ENCODE measurements around the gene PIEZO2. TPM values are rescaled to one million over a fixed set of nuclear protein-coding genes. Genes with fewer than 3 reads are reported as not detected.

The PIEZO2 gene
- total RNA-seq, 2 donors from 2014 or later: 0.63 to 3.0 TPM

GRCh38 chr18:10977042-10977441, 172.3 kb downstream of the PIEZO2 start:
- TF ChIP-seq, protein P1, sequence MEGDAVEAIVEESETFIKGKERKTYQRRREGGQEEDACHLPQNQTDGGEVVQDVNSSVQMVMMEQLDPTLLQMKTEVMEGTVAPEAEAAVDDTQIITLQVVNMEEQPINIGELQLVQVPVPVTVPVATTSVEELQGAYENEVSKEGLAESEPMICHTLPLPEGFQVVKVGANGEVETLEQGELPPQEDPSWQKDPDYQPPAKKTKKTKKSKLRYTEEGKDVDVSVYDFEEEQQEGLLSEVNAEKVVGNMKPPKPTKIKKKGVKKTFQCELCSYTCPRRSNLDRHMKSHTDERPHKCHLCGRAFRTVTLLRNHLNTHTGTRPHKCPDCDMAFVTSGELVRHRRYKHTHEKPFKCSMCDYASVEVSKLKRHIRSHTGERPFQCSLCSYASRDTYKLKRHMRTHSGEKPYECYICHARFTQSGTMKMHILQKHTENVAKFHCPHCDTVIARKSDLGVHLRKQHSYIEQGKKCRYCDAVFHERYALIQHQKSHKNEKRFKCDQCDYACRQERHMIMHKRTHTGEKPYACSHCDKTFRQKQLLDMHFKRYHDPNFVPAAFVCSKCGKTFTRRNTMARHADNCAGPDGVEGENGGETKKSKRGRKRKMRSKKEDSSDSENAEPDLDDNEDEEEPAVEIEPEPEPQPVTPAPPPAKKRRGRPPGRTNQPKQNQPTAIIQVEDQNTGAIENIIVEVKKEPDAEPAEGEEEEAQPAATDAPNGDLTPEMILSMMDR (IDR thresholded peaks at IDR 0.05): no peak
- Histone ChIP-seq H3K4me3 (no peak overlapping the region), H3K27me3 (no peaks in the 10 kb centered on the region), H3K9me3 (peaks cover 0 to 10% of the 10 kb centered on the region in 2 donors), H3K4me1 (no peaks in the 10 kb centered on the region), H3K27ac (no peak overlapping the region), H3K36me3 (no peaks in the 10 kb centered on the region)
- DNase-seq (ENCODE audit: low spot score): no peak

- H3K9me3 ChIP-seq: no peaks in the 10 kb centered on the region
- no peak overlapping the region for H3K4me3 ChIP-seq
- TF ChIP-seq, protein P1 (IDR thresholded peaks at IDR 0.05): no peak
- DNase-seq (ENCODE audit: low spot score): no peak
- no peaks in the 10 kb centered on the region for H3K36me3 ChIP-seq
- no peaks in the 10 kb centered on the region for H3K4me1 ChIP-seq
- H3K27ac ChIP-seq: no peak overlapping the region
- no peaks in the 10 kb centered on the region for H3K27me3 ChIP-seq
Measured at GRCh38 chr18:10973567-10974203, 175.7 kb downstream of the PIEZO2 start.

GRCh38 chr18:10971717-10972116, 177.7 kb downstream of the PIEZO2 start:
- Histone ChIP-seq H3K36me3 (no peaks in the 10 kb centered on the region), H3K27me3 (no peaks in the 10 kb centered on the region), H3K27ac (no peak overlapping the region), H3K4me1 (no peaks in the 10 kb centered on the region), H3K9me3 (no peaks in the 10 kb centered on the region), H3K4me3 (no peak overlapping the region)
- no peak for DNase-seq (ENCODE audit: low spot score)
- TF ChIP-seq, protein P1 (IDR thresholded peaks at IDR 0.05): no peak

- H3K4me3 ChIP-seq: no peak overlapping the region
- H3K36me3 ChIP-seq: no peaks in the 10 kb centered on the region
- H3K27me3 ChIP-seq: no peaks in the 10 kb centered on the region
- TF ChIP-seq, protein P1 (IDR thresholded peaks at IDR 0.05): no peak
- H3K9me3 ChIP-seq: no peaks in the 10 kb centered on the region
- H3K4me1 ChIP-seq: no peaks in the 10 kb centered on the region
- no peak overlapping the region for H3K27ac ChIP-seq
- DNase-seq (ENCODE audit: low spot score): no peak
Measured at GRCh38 chr18:10965119-10965518, 184.2 kb downstream of the PIEZO2 start.

GRCh38 chr18:10953672-10954071, 195.7 kb downstream of the PIEZO2 start:
- TF ChIP-seq, protein P1 (IDR thresholded peaks at IDR 0.05): no peak
- no peak for DNase-seq (ENCODE audit: low spot score)
- H3K27me3 ChIP-seq: no peaks in the 10 kb centered on the region
- no peaks in the 10 kb centered on the region for H3K36me3 ChIP-seq
- H3K4me1 ChIP-seq: no peaks in the 10 kb centered on the region
- peaks cover 0 to 13% of the 10 kb centered on the region in 2 donors for H3K9me3 ChIP-seq
- no peak overlapping the region for H3K27ac ChIP-seq
- no peak overlapping the region for H3K4me3 ChIP-seq

Measured in right atrium auricular region (tissue), 2 donors.